GM19324 (cell line): ENCODE data around the gene WWOX.

Source experiments
- ATAC-seq: cut with Tn5 transposase; IDR thresholded peaks from one replicate; pipeline ENCODE4 v1.9.1; 2021; ENCODE audit warnings: mild to moderate bottlenecking, moderate library complexity; ENCODE audit not compliant: unreplicated experiment, low FRiP score

Gene WWOX

GRCh38 chr16:78425281-78425680, 325.8 kb downstream of the WWOX start:
- ATAC-seq: no peak

- ATAC-seq: no peak
Measured at GRCh38 chr16:78425891-78426510, 326.5 kb downstream of the WWOX start.

- ATAC-seq: no peak
Measured at GRCh38 chr16:78428193-78428592, 328.7 kb downstream of the WWOX start.

GRCh38 chr16:78430281-78430680, 330.8 kb downstream of the WWOX start:
- no peak for ATAC-seq

GRCh38 chr16:78431004-78431670, 331.7 kb downstream of the WWOX start:
- no peak for ATAC-seq

GRCh38 chr16:78431701-78432100, 332.2 kb downstream of the WWOX start:
- no peak for ATAC-seq

GRCh38 chr16:78432451-78432850, 333.0 kb downstream of the WWOX start:
- ATAC-seq: no peak

GRCh38 chr16:78433116-78433515, 333.7 kb downstream of the WWOX start:
- no peak for ATAC-seq

GRCh38 chr16:78434401-78434800, 334.9 kb downstream of the WWOX start:
- ATAC-seq: no peak

GRCh38 chr16:78435260-78435659, 335.8 kb downstream of the WWOX start:
- ATAC-seq: no peak

- no peak for ATAC-seq
Measured at GRCh38 chr16:78436023-78436422, 336.6 kb downstream of the WWOX start.

GRCh38 chr16:78436846-78437245, 337.4 kb downstream of the WWOX start:
- no peak for ATAC-seq

GRCh38 chr16:78437352-78437968, 338.0 kb downstream of the WWOX start:
- ATAC-seq: no peak

GRCh38 chr16:78438219-78438618, 338.8 kb downstream of the WWOX start:
- ATAC-seq: no peak

- ATAC-seq: no peak
Measured at GRCh38 chr16:78438632-78439031, 339.2 kb downstream of the WWOX start.

- no peak for ATAC-seq
Measured at GRCh38 chr16:78439646-78440045, 340.2 kb downstream of the WWOX start.

GRCh38 chr16:78441298-78441697, 341.8 kb downstream of the WWOX start:
- no peak for ATAC-seq

- ATAC-seq: no peak
Measured at GRCh38 chr16:78443542-78444364, 344.3 kb downstream of the WWOX start.

GRCh38 chr16:78445818-78446217, 346.4 kb downstream of the WWOX start:
- no peak for ATAC-seq

GRCh38 chr16:78446486-78446885, 347.0 kb downstream of the WWOX start:
- ATAC-seq: no peak

- ATAC-seq: no peak
Measured at GRCh38 chr16:78446992-78447563, 347.6 kb downstream of the WWOX start.
